Stimulated activated CD4-positive, alpha-beta T cell treated with anti-CD3 and anti-CD28 coated beads, TNF-alpha, amount 100 ng/mL, for 48 hours (primary cell): ENCODE data around the gene PTGFR.

Source experiments
- DNase-seq, 3 donors: peaks; one replicate each; pipeline ENCODE4 v3.0.0-alpha.2; 2020; ENCODE audit warnings: low read depth in 3 of 3

The PTGFR gene

DNA sequence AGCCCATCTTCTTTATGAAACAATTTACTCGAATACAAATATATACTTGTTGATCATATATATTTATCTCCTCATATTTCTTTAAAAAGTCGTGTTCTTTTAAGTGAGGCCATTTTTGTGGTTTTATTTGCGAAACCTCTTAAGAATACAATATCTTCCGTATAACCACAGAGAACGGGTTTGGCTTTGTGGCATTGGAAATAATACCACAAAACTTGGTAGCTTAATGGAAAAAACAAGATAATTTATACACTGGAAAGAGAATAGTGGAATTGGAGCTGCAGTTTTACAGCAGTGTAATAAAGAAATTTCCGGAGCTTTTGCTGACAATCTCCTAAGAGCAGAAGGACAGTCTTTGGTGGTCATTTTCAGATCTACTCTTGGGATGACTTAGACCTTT, 29.4 kb downstream of the PTGFR start:
- DNase-seq, result no peak

DNA sequence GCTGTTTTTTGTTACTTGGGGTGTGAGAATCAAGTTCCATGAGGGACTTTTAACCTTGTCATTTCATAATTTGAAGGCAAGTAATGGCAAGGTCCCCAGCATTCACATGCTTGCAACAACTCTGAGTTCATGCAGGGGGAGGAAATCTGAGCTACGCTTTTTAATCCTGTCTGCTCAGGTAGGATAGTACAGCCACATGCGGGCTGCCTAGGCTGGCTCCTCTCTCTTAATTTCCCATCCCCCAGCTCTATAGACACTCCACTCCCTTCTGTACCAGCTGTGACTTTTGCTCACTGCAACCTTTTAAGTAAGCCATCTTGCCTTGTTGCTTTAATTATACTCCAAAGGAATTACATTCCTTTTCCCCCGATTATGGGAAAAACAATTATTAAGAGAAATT, 30.1 kb downstream of the PTGFR start:
- no peak for DNase-seq

DNA sequence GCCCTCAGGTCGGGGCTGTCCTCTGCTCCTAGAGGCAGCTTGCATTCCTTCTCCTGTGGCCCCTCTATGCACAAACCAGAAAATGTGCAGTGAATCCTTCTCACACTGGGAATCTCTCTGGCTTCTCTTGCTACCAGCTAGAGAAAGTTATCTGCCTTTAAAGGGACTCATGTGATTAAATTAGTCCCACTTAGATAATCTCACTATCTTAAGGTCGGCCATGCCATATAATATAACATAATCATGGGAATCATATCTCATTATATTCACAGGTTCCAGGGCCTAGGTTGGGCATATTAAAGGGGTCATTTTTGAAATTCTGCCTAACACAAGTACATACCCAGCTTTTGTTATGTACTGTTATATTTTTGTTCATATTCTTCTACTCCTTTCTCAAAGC, 31.4 kb downstream of the PTGFR start:
- DNase-seq, result no peak

DNA sequence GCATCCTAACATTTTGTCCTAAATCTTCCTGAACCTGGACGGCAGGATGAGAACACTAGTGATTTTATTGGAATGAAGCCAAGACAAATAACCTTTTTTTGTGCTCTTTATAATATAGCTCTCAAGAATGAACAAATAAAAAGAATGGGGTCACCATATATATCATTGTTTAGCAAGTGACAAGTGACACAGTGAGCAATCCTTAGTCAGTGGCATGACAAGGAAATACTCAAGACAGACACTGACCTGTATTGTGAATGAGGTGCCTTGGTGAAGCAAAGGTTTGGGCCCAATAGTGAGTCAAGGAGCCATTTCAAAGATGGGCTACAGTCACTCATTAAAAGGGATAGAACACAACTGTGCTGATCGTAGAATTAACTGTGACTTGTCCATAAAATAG, 35.7 kb downstream of the PTGFR start:
- DNase-seq, result no peak

DNA sequence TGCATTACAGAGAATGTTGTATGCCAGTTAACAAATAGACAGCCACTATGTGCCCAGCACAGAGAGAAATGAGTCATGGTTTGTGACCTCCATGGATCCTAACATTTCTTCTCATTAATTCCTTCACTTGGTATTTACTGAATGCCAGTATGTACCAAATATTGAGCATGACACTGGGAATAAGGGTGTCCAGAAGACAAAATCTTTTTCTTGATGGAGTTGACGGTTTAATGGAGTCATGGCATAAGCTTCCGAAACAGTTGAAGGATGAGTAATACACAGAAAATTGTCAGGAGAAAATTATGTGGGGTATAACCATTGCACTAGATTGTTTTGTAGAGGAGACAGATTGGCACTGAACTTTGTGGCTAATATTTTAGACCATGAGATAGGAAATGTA, 36.9 kb downstream of the PTGFR start:
- no peak for DNase-seq

DNA sequence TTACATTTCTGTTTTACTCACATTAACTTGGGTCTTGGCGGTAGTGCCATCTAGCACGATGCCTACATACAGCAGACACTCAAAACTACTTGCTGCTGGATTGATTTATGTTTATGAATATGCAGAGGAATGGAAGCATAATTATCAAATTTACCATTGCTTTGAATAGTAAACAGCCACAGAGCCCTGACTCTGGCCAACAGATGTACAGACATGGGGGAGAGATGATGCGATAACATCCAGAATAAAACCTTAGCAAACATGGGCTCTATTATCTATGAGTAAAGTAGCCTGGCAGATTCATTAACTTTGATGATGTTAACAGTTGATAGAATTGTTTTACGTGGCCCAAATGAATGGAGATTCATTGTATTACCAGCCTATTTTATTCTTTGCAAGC, 42.8 kb downstream of the PTGFR start:
- no peak for DNase-seq

DNA sequence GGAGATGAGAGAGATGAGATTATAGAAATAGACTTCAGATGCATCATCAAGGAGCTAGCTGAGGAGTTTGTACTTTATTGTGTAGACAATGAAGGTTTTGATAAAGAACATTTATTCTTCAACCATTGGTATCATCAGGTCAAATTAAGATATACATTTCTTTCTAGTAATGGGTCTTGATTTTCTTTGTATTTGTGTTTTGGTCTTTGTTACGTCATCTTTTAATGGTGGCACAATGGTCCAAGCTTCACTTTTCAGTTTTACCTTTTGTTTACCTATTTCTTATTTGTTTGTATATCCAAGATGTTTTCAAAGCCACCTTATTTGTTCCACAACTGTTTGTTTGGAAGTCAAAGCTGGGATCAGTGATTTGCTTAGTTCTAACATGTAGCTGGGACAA, 44.5 kb downstream of the PTGFR start:
- DNase-seq, result no peak

DNA sequence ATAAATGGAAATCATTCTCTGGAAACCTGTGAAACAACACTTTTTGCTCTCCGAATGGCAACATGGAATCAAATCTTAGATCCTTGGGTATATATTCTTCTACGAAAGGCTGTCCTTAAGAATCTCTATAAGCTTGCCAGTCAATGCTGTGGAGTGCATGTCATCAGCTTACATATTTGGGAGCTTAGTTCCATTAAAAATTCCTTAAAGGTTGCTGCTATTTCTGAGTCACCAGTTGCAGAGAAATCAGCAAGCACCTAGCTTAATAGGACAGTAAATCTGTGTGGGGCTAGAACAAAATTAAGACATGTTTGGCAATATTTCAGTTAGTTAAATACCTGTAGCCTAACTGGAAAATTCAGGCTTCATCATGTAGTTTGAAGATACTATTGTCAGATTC, 45.7 kb downstream of the PTGFR start:
- no peak for DNase-seq

DNA sequence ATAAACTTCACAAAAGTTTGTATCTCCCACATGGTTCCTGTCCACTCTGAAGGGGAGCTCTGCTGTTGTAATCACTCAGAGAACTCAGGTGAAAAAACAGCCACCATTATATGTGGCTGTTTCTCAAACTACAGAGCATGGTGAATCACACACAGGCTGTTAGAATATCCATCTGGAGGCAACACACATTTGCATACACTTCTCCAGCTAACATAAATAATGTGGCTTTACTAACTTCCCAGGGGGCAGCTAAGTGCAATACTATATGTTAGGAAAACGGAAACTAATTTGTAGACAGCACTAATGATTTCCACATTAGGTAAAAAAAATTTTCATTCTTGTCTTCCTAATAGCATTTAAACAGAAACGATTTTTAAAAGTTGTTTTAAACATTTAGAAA, 49.3 kb downstream of the PTGFR start:
- no peak for DNase-seq

DNA sequence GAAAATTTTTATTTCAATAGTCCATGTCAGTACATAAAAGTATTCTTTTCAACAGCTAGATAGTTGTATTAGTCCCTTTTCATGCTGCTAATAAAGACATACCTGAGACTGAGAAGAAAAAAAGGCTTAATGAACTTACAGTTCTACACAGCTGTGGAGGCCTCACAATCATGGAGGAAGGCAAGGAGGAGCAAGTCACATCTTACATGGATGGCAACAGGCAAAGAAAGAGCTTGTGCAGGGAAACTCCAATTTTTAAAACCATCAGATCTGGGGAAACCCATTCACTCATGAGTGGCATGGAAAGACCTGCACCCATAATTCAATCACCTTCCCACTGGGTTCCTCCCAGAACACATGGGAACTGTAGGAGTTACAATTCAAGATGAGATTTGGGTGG, 50.7 kb downstream of the PTGFR start:
- DNase-seq, result no peak

DNA sequence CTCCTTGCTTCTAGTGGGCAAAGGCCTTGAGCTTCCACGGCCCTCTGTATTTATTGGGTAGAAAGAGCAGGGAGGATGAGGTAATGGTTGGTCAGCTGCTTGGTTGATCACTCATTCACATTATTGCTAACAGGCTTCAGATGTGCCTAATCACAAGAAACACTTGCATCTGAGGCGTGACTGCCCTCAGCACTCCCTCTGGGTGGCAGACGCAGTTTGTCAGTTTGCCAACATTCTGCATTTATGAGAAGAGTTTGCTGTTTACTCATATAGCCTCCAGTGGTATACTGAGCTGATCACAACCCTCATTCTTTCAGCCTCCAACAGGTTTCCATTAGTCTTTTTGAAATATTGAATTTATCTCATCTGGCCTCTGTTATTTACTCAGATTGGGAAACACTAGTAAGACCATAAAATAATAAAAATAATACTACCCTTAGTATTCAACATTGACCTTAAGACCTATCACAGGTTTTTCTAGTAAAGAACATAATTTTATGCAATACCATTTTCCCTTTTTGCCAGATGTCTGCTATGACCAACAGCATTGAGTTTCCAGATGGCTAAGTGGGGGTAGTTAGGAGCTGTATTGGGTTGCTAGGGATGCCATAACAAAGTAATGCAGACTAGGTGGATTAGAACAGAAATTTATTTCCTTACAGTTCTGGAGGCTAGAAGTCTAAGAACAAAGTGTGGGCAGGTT, 53.3 kb downstream of the PTGFR start:
- DNase-seq, result no peak

DNA sequence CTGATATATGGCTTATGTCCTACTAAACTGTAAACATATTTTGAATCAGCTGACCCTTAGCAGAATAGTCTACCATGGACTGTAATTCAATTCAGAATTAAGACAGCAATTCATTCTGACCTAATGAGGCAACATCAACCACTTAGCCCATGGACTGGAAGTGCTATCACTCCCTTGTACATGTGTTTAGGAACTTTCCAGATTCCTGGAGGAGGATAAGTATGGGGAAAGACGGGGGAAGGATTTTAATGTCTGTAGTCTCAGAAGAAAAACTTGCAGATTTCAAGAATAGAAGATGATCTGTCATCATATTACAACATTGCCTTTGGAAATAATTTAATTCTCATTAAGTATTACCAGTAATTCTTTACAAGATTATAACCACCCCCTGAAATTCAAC, 56.3 kb downstream of the PTGFR start:
- DNase-seq, result no peak

DNA sequence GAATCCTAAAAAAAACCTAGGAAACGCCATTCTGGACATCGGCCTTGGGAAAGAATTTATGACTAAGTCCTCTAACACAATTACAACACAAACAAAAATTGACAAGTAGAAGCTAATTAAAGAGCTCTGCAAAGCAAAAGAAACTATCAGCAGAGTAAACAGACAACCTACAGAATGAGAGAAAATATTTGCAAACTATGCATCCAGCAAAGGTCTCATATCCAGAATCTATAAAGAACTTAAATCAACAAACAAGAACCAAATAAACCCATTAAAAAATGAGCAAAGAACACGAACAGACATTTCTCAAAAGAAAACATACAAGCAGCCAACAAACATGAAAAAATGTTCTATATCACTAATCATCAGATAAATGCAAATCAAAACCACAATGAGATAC, 58.6 kb downstream of the PTGFR start:
- DNase-seq, result no peak

DNA sequence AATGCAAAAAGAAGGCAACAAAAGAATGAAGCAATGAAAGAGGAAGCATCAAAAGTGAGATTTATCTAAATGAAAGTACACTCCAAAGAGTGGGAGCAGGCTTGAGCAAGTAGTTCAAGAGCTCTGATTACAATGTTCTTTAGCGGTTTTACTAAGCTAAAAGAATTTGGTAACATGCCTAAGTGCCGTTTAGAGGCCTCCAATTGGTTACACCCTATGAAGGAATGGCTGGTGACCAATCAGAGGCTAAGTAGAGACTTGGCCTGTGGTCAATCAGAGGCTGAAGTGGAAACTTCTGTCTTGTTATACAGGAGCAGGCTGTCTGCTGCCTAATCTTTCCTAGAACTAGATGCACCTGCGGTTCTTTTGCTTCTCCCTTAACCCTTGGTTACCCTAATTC, 59.1 kb downstream of the PTGFR start:
- DNase-seq, result no peak

DNA sequence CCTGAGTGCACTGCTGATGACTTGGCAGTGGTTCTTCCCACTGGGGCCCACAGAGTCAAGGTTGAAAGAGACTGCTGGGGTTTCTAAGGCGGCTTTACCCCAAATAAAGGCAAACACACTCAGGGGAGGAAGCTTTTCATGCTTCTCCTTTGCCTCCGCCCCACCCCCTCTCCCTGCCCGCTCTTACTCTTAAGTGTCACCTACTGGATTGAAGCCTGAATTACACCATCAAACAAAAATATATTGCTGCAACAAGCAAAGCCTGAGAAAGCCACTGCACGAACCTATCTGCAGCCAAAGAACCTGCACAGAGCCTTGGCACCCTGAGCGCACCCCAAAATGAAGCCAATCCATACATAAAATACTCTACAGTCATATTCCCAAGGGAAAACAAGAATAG, 63.1 kb downstream of the PTGFR start:
- DNase-seq, result no peak

DNA sequence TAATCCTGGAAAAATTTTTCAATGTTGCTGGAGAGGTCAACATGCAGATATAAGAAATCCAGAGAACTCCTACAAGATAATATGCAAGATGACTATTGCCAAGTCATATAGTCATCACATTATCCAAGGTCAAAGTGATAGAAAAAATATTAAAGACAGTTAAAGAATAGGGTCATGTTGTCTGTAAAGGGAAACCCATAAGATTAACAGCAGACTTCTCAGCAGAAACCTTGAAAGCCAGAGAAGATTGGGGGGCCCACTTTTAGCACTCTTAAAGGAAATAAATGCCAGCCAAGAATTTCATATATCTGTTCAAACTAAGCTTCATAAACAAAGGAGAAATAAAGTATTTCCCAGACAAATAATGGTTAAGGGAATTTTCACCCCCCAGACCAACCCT, 64.1 kb downstream of the PTGFR start:
- DNase-seq, result no peak

DNA sequence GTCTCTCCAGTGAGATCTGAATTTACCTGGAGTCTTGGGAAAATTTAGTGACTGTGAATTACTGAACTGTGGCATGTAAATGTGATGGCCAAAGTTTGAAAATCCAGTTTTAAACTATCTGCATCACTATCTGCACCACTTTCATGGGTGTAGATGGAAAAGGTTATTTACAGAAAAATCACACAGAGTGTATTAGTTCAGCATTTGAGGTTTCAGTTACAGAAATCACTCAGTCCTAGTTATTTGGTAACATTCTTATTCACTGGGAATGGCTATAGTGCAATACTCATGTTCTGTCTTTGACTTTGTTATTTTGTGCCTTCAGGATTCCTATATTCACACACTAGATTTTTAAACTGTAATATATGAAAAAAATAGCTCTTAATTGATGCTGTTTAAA, 68.9 kb downstream of the PTGFR start:
- no peak for DNase-seq

DNA sequence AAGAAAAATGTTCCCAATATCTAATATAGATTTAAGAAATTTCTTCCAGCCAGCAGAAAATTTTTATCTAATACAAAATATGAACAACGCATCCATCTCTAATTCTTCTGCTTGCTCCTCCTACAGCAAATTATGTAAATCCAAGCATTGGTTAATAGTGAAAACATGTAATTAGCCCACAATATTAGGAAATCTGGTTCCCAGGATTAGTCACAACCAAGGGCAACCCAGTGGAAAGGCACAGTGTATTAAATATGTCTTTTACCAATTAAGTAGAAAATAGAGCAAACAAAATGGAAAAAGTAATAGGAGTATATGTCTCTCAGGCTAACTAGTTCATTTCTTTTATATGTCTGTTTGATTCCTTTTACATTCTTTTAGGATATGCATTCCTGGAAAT, 70.0 kb downstream of the PTGFR start:
- no peak for DNase-seq

DNA sequence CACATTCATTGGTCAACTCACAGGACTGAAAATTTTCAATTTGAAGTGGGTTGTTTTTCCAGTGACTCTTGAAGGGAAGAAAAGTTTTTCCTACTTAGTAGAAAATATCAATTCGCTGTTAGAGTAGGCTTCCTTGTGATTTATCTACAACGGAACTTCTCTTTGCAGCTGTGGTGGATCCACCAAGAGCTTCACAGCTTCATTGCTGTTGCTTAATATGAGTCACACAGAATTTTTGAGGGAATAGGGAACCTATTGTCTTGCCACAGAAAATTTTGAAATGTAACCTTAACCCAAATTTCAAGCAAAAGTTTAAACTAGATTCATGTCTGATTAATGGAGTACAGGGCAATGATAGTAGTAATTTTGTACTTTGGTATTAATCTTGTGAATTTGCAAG, 71.1 kb downstream of the PTGFR start:
- no peak for DNase-seq

DNA sequence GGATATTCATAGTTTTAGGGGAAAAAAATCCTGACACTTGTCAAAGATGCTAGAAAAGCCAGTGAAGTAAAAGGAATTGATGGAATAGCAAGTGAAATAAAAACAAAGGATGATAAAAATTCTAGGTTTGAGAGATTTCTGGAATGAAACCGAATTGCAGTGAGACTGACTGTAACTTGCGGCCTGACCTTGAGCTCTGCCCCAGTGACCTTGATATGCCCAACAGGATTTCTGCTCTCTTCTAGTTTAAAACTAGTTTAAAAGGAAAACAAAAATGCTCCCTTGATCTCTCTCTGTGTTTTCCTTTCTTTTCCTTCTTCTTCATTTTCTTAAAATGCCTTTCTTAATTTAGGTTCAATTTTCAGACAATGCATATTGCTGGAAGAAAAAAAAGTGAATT, 74.6 kb downstream of the PTGFR start:
- no peak for DNase-seq

DNA sequence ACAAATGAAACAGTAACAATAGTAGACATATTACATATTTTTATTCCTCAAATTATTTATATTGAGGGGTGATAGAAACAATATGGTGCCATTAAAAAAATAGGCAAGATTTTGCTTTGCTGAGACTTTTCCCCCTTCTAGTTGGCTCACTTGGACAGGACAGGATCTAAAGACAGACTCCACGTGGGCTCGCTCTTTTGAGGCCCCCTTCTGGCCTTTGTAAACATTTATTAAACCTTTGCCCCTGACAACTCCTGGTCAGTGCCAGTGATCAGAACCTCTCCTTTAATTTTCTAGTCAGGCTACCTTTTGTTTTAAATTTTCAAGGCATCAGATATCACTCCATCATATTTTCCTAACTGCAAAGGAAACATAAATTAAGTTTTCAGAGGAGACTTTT, 79.8 kb downstream of the PTGFR start:
- DNase-seq, result no peak

DNA sequence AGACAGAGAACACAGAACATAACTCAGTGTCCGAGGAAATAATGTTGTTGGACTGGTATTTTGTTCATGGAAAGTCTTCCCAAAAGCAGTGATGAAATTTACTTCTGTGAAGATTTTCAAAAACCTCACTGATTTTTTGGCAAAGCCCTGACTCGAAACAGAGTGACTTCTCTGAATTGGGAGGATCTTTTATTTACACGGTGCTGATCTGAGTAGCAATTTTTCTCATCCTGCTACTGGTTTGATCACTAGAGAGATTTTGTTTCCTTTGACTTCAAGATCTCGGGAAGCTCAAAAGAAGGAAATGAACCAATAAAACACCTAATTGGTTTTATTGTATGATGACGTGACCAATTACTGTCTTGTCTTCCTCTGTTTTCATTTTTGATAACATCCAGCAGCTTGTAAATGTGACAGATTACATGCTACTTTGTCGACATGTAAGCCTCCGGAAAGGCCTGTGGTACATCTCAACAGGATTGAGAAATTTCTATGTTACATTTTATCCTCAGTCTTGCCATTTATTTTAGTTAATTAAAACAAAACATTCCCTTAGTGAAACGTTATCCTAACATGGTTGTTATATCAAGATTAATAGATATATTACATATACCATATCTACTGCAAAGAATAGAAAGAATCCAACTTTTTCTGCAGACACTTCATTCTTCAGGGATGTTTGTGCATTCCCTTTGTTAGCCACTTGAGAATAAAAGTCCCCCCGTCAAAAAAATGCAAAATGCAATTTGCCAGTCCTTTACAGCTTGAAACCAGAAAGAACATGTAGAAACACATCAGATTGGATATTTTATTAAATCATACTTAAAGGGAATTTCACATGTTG, 86.7 kb downstream of the PTGFR start:
- no peak for DNase-seq

DNA sequence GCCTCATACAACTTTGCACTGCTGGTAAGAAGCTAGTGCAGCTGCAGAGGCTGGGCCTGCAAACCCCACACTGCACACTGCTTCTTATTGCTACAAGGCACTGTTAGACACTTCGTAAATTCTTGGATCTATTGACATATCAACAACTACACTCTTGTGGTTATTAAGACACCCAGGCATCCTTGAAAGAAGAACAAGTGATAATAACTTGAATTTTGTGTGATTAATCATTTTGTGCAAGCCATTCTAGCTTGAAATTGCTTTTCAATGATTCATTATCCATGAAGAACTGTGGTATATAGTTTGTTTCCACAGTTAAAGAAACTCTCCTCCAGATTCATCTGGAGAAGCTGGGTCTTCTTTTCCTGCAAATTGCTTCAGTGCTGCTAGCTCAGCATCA, 95.8 kb downstream of the PTGFR start:
- no peak for DNase-seq

DNA sequence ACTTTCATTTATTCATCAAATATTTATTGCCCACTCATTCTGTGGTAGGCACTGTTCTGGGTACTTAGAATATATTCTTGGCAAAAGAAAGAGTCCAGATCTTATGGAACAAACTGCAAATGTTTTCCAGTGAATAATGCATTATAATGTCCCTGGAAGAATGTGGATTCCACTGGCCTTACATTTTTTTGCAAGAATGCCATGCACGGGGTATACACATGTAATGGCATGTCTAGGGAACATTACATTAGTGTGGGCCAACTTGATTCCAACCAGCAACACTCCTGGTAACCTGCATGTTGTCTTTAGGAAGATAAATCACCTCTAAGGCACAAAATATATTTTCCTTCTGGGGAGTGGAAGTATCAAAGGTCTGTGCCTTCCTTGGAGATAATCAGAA, 96.4 kb downstream of the PTGFR start:
- no peak for DNase-seq
